ENCODE measurements around the gene INHBC. TPM values are rescaled to one million over a fixed set of nuclear protein-coding genes. Genes with fewer than 3 reads are reported as not detected.
"Not testable (repeated sequence)": the region's sequence is repeated elsewhere in the genome, so short reads cannot be mapped to it uniquely, and the experiment has no call there.

The INHBC gene
- total RNA-seq, 1 experiment from 2014 or later: not detected

- Histone ChIP-seq H3K9me3 (ENCODE audit: low read length) (no peaks in the 10 kb centered on the region), H3K4me2 (ENCODE audit: low read length) (no peak overlapping the region), H3K4me1 (ENCODE audit: insufficient read depth, low read length) (no peaks in the 10 kb centered on the region), H3K4me3 (ENCODE audit: low read length) (no peak overlapping the region), H4K20me1 (ENCODE audit: low read length) (no peaks in the 10 kb centered on the region), H3K9me2 (replicated peaks; ENCODE audit: low read length) (no peaks in the 10 kb centered on the region), H3K79me2 (ENCODE audit: low read length) (no peaks in the 10 kb centered on the region), H3K36me3 (ENCODE audit: low read depth, low read length) (no peaks in the 10 kb centered on the region), H2AFZ (ENCODE audit: low read length) (no peak overlapping the region), H3K27me3 (ENCODE audit: low read length) (no peaks in the 10 kb centered on the region), H3K9ac (ENCODE audit: low read length) (no peak overlapping the region), H3F3A (ENCODE audit: low read length, unreplicated experiment) (no peaks in the 10 kb centered on the region), H3K27ac (ENCODE audit: low read length) (no peak overlapping the region)
- no TSS peak for BruUV-seq (replicated peaks)
- DNase-seq: no peak
- ATAC-seq: no peak
- CTCF ChIA-PET: no interaction called here
- POLR2A ChIA-PET (ENCODE audit: unreplicated experiment): no interaction called here
- TF ChIP-seq EZH2phosphoT487 (IDR thresholded peaks at IDR 0.05; ENCODE audit: borderline replicate concordance, low read length) (no peak), EZH2 (IDR thresholded peaks at IDR 0.05; ENCODE audit: low read length, unreplicated experiment) (no peak), CTCF (conservative IDR thresholded peaks at IDR 0.05; ENCODE audit: low read depth, low read length) (no peak)
- intact Hi-C loops (cut with micrococcal nuclease): no loop called here
Observed at GRCh38 chr12:57441846-57442427, 7.4 kb downstream of the INHBC start.

- H3K4me2 ChIP-seq (ENCODE audit: low read length); POLR2A ChIA-PET (ENCODE audit: unreplicated experiment); H2AFZ ChIP-seq (ENCODE audit: low read length); intact Hi-C loops (cut with micrococcal nuclease); BruUV-seq (replicated peaks); H3K36me3 ChIP-seq (ENCODE audit: low read depth, low read length); H3K27me3 ChIP-seq (ENCODE audit: low read length); H3K9me3 ChIP-seq (ENCODE audit: low read length); DNase-seq; ATAC-seq; H3K4me1 ChIP-seq (ENCODE audit: insufficient read depth, low read length); H3F3A ChIP-seq (ENCODE audit: low read length, unreplicated experiment); H3K4me3 ChIP-seq (ENCODE audit: low read length); H4K20me1 ChIP-seq (ENCODE audit: low read length); H3K79me2 ChIP-seq (ENCODE audit: low read length); H3K27ac ChIP-seq (ENCODE audit: low read length); H3K9me2 ChIP-seq (replicated peaks; ENCODE audit: low read length); H3K9ac ChIP-seq (ENCODE audit: low read length): not testable (repeated sequence)
- CTCF ChIA-PET: interaction anchor here (0.6 kb wide), 1 partner anchor 168 kb away, joined by 7 read pairs; no protein-coding TSS in a partner anchor
Observed at GRCh38 chr12:57444337-57444736, 9.8 kb downstream of the INHBC start.

- H3K4me1 ChIP-seq (ENCODE audit: insufficient read depth, low read length): no peaks in the 10 kb centered on the region
- no peaks in the 10 kb centered on the region for H3F3A ChIP-seq (ENCODE audit: low read length, unreplicated experiment)
- H3K36me3 ChIP-seq (ENCODE audit: low read depth, low read length): no peaks in the 10 kb centered on the region
- TF ChIP-seq EZH2 (IDR thresholded peaks at IDR 0.05; ENCODE audit: low read length, unreplicated experiment) (no peak), CTCF (conservative IDR thresholded peaks at IDR 0.05; ENCODE audit: low read depth, low read length) (no peak), EZH2phosphoT487 (IDR thresholded peaks at IDR 0.05; ENCODE audit: borderline replicate concordance, low read length) (no peak)
- H3K9me3 ChIP-seq (ENCODE audit: low read length): no peaks in the 10 kb centered on the region
- intact Hi-C loops (cut with micrococcal nuclease): no loop called here
- no peak overlapping the region for H2AFZ ChIP-seq (ENCODE audit: low read length)
- no peaks in the 10 kb centered on the region for H3K9me2 ChIP-seq (replicated peaks; ENCODE audit: low read length)
- no peaks in the 10 kb centered on the region for H4K20me1 ChIP-seq (ENCODE audit: low read length)
- no peak for DNase-seq
- no TSS peak for BruUV-seq (replicated peaks)
- no peak overlapping the region for H3K4me2 ChIP-seq (ENCODE audit: low read length)
- H3K9ac ChIP-seq (ENCODE audit: low read length): no peak overlapping the region
- H3K4me3 ChIP-seq (ENCODE audit: low read length): no peak overlapping the region
- POLR2A ChIA-PET (ENCODE audit: unreplicated experiment): interaction anchor here (0.5 kb wide), 1 partner anchor 316 kb away, joined by 3 read pairs; no protein-coding TSS in a partner anchor
- no peaks in the 10 kb centered on the region for H3K79me2 ChIP-seq (ENCODE audit: low read length)
- CTCF ChIA-PET: interaction anchor here (0.6 kb wide), 1 partner anchor 168 kb away, joined by 7 read pairs; no protein-coding TSS in a partner anchor
- ATAC-seq: no peak
- no peak overlapping the region for H3K27ac ChIP-seq (ENCODE audit: low read length)
- H3K27me3 ChIP-seq (ENCODE audit: low read length): no peaks in the 10 kb centered on the region
Observed at GRCh38 chr12:57444744-57445143, 10.2 kb downstream of the INHBC start.

Data from PC-3 (cell line).